Mucosa of descending colon (tissue), 3 donors: ENCODE measurements around the gene RAP1A. TPM values are rescaled to one million over a fixed set of nuclear protein-coding genes. Genes with fewer than 3 reads are reported as not detected.
A peak's percentile ranks its signal among the peaks of the same experiment; 100 is the strongest.
"Not testable (repeated sequence)": the region's sequence is repeated elsewhere in the genome, so short reads cannot be mapped to it uniquely, and the experiment has no call there.

Experiments
- ATAC-seq: fragments of 200-7000 bp; cut with Tn5 transposase; one replicate; pipeline ENCODE4 v1.9.1; 2020; ENCODE audit warnings: mild to moderate bottlenecking, moderate library complexity
- DNase-seq, 3 donors: peaks; one replicate each; pipeline ENCODE4 v3.0.0-alpha.2; 2020
- H3K36me3 ChIP-seq: fragments of 200-600 bp; one replicate; pipeline ENCODE4 v1.8.0; 2021; ENCODE audit warnings: low read depth, mild to moderate bottlenecking
- H3K4me1 ChIP-seq: fragments of 200-600 bp; one replicate; pipeline ENCODE4 v1.8.0; 2021; ENCODE audit warnings: low read depth, mild to moderate bottlenecking
- H3K4me3 ChIP-seq: fragments of 200-600 bp; one replicate; pipeline ENCODE4 v1.8.0; 2021; ENCODE audit warnings: mild to moderate bottlenecking
- H3K9me3 ChIP-seq: fragments of 200-600 bp; one replicate; pipeline ENCODE4 v1.8.0; 2021; ENCODE audit warnings: mild to moderate bottlenecking
- intact Hi-C, 2 donors: fragments of 100-400 bp; cut with DNase I in 1 of 2; cut with micrococcal nuclease in 1 of 2; formaldehyde crosslinking; loops; one replicate each; pipeline versions ENCODE4 v1.11.0 to v1.11.1; 2022; cut with DNase I, micrococcal nuclease
- total RNA-seq, 3 donors: library from RNA; stranded (reverse); fragmentation: NEBNext Ultra II Directional in 2 of 3; extraction: Animal tissue kit (Norgen Biotek cat#: 25700) in 2 of 3; gene quantifications; one replicate each; pipeline versions ENCODE4 v1.2.1 to v1.2.4, GENCODE V29; 2021 to 2023
- TF ChIP-seq, protein P1 (sequence below): fragments of 200-600 bp; IDR thresholded peaks from one replicate; pipeline ENCODE4 v1.8.0; 2022; ENCODE audit warnings: antibody characterized with exemption, mild to moderate bottlenecking
- donor health status: DM: no; HTN: no; CAD: no; lungs with moderate emphysema.
- donor health status: DM: no; HTN: no; CAD: no.
- donor health status: DM: no; HTN: yes; CAD: no.

Gene RAP1A
- total RNA-seq, 3 donors from 2014 or later: 84.4 to 272 (median 95.4) TPM

DNA sequence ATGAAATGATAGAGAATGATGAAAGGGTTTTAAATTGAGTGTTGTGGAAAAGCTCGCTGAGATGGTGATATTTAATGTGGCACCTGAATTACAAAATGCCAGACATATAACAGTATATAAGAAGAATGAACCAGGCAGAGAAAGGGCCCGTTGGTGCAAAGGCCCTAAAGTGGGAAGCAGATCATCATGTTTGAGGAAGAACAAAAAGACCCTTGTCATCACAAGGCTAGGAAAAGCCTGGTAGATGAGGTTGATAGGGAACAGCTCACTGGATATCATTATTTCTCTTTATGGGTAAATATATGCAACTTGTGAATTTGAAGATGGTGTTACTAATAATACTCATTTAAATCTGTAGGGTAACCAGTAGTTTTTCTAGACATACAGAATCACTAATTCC lies 11.0 kb downstream of the RAP1A start:
- intact Hi-C loops: no loop called here
- H3K4me1 ChIP-seq: peaks cover 16% of the 10 kb centered on the region
- TF ChIP-seq, protein P1, sequence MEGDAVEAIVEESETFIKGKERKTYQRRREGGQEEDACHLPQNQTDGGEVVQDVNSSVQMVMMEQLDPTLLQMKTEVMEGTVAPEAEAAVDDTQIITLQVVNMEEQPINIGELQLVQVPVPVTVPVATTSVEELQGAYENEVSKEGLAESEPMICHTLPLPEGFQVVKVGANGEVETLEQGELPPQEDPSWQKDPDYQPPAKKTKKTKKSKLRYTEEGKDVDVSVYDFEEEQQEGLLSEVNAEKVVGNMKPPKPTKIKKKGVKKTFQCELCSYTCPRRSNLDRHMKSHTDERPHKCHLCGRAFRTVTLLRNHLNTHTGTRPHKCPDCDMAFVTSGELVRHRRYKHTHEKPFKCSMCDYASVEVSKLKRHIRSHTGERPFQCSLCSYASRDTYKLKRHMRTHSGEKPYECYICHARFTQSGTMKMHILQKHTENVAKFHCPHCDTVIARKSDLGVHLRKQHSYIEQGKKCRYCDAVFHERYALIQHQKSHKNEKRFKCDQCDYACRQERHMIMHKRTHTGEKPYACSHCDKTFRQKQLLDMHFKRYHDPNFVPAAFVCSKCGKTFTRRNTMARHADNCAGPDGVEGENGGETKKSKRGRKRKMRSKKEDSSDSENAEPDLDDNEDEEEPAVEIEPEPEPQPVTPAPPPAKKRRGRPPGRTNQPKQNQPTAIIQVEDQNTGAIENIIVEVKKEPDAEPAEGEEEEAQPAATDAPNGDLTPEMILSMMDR: no peak

DNA sequence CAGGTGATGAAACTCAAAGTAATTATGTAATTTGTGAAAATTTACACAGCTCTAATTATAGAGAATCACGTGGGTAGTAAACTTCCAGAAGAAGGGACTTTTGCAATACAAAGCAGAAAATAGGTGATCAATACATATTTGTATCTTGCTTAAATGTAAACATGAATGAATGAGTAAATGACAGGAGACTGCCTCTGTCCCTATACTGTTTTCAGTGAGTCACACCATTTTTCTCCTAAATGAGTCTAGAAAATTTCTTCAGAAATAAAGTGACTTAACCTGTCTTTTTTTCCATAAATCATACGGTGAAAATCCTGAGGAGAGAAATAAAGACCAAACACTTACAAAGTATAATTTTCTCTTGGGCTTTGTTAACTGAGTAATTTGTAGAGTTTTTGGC lies 11.9 kb downstream of the RAP1A start:
- intact Hi-C loops: no loop called here
- Histone ChIP-seq H3K4me1 (peaks cover 16% of the 10 kb centered on the region), H3K9me3 (no peaks in the 10 kb centered on the region), H3K36me3 (no peaks in the 10 kb centered on the region), H3K4me3 (no peak overlapping the region)
- TF ChIP-seq, protein P1: no peak
- DNase-seq (no peak), ATAC-seq (no peak)

More for the DNA sequence above, 11.0 kb downstream of the RAP1A start:
- Histone ChIP-seq H3K4me3 (no peak overlapping the region), H3K36me3 (no peaks in the 10 kb centered on the region), H3K9me3 (no peaks in the 10 kb centered on the region)
- no peak for DNase-seq
- ATAC-seq: no peak

DNA sequence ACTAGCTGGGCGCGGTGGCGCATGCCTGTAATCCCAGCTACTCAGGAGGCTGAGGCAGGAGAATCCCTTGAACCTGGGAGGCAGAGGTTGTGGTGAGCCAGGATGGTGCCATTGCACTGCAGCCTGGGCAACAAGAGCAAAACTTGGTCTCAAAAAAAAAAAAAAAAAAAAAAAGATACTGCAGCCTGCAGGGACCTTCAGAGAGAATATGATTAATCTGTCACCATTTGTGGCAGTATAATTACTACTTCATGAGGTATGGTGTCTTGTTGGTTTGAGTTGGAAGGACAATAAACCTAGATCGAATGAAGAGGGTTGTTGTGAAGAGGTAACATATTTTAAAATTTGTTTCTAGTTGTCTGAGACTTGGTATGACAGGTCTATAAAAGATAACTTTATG lies 13.2 kb downstream of the RAP1A start:
- H3K9me3 ChIP-seq, ATAC-seq, H3K36me3 ChIP-seq, DNase-seq, H3K4me3 ChIP-seq, intact Hi-C loops: not testable (repeated sequence)
- peaks cover 21% of the 10 kb centered on the region for H3K4me1 ChIP-seq

DNA sequence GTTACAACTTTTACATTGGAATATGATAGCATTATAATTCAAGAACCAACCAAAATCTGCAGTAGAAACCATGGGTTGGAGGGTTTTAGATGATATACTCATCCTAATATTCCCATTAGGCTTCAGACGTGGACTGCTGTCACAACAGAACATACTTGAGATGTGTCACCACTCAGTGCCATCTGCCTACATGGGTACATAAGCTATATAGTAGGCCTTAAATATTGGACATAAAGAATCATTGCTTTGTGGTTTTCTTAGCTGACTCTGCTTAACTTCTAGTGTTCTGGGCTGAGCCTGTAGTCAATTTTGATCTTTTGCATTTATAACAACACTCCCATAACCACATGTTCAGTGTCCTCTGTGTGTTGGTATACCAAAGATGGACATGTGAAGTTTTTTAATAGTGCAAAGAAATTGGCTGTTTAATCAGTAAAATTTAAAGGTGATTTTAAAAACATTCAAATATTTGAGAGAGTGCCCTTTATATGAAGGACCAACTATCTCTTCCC lies 14.2 kb downstream of the RAP1A start:
- ATAC-seq (no peak), DNase-seq (no peak)
- Histone ChIP-seq H3K9me3 (no peaks in the 10 kb centered on the region), H3K4me1 (peaks cover 24% of the 10 kb centered on the region), H3K36me3 (no peaks in the 10 kb centered on the region), H3K4me3 (no peak overlapping the region)
- TF ChIP-seq, protein P1: no peak
- intact Hi-C loops: no loop called here

DNA sequence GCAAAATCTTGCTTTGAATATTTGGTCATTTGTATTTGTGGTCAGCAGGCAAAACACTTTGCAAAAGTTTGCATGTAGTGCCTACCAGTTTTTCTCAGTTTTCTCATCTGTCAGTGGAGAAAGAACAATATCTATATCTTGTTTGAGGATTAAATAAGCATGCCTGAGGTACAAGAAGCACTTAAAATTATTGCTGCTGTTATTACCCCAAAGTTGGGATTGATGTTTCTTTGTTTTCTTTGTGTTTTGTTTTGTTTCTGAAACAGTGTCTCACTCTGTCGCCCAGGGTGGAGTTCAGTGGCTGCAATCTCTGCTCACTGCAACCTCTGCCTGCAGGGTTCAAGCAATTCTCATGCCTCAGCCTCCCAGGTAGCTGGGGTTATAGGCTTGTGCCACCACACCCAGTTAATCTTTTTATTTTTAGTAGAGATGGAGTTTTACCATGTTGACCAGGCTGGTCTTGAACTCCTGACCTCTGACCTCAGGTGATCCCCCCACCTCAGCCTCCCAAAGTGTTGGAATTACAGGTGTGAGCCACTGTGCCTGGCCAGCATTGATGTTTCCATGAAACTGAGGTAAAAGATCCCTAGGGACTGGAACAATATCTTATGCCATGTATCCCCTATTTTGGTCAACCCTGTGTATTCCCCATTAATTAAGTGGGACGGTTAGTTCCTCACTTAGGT lies 15.9 kb downstream of the RAP1A start:
- intact Hi-C loops: no loop called here
- Histone ChIP-seq H3K9me3 (no peaks in the 10 kb centered on the region), H3K4me3 (no peak overlapping the region), H3K4me1 (peaks cover 36% of the 10 kb centered on the region), H3K36me3 (no peaks in the 10 kb centered on the region)
- DNase-seq (no peak), ATAC-seq (peak; percentile 25)
- TF ChIP-seq, protein P1: no peak

DNA sequence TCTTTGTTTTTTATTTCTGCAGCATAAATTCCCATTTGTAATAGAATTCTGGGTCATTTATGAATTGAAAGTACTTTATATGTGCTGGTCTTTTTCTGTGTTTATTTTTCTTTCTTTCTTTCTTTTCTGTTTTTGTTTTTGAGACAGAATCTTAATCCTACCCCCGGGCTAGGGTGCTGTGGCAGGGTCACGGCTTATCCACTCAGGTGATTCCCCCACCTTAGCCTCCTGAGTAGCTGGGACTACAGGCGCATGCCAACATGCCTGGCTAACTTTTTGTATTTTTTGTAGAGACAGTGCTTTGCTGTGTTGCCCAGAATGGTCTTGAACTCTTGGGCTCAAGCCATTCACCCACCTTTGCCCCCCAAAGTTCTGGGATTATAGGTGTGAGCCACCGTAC lies 18.7 kb downstream of the RAP1A start:
- TF ChIP-seq, protein P1: no peak
- no peak overlapping the region for H3K4me3 ChIP-seq
- no peaks in the 10 kb centered on the region for H3K36me3 ChIP-seq
- no peak for ATAC-seq
- H3K4me1 ChIP-seq: peaks cover 39% of the 10 kb centered on the region
- no peak for DNase-seq
- H3K9me3 ChIP-seq: no peaks in the 10 kb centered on the region
- intact Hi-C loops: no loop called here
